ENCODE results near the gene NRP1. TPM values are rescaled to one million over a fixed set of nuclear protein-coding genes. Genes with fewer than 3 reads are reported as not detected.

NRP1 gene
- total RNA-seq, 4 donors from 2014 or later = 47.1 to 286 (median 111) TPM

- H3K27me3 ChIP-seq = no peaks in the 10 kb centered on the region
- TF ChIP-seq, protein P1, sequence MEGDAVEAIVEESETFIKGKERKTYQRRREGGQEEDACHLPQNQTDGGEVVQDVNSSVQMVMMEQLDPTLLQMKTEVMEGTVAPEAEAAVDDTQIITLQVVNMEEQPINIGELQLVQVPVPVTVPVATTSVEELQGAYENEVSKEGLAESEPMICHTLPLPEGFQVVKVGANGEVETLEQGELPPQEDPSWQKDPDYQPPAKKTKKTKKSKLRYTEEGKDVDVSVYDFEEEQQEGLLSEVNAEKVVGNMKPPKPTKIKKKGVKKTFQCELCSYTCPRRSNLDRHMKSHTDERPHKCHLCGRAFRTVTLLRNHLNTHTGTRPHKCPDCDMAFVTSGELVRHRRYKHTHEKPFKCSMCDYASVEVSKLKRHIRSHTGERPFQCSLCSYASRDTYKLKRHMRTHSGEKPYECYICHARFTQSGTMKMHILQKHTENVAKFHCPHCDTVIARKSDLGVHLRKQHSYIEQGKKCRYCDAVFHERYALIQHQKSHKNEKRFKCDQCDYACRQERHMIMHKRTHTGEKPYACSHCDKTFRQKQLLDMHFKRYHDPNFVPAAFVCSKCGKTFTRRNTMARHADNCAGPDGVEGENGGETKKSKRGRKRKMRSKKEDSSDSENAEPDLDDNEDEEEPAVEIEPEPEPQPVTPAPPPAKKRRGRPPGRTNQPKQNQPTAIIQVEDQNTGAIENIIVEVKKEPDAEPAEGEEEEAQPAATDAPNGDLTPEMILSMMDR (IDR thresholded peaks at IDR 0.05) = no peak
- TF ChIP-seq POLR2A (IDR thresholded peaks at IDR 0.05) = no peak
- H3K36me3 ChIP-seq = no peaks in the 10 kb centered on the region
- H3K27ac ChIP-seq = no peak overlapping the region
- no peak overlapping the region for H3K4me3 ChIP-seq
- intact Hi-C loops (cut with DNase I; ENCODE audit: low total_unique reads) = no loop called here
- no peaks in the 10 kb centered on the region for H3K4me1 ChIP-seq
- H3K9me3 ChIP-seq = no peaks in the 10 kb centered on the region
- DNase-seq = no peak
These were observed 14.2 kb downstream of the NRP1 start for GRCh38 chr10:33320288-33320687.

DNA sequence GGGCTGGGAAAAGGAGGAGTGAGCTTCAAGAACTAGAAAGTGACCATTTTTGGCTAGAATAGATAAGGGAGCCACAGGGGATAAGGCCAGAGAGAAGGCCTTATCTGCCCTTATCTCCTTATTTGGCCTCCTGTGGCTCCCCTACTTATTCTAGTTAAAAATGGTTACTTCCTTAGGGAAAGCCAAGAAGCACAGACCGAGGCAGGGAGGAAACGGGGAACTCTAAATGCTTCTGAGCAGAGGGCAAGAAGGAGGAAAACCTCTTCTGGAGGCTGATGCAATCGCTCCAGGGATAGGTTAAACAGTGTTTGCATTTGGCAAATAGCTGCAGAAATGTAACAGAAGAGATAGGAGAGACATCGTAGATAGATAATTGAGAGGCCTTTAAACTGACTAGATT, 18.6 kb downstream of the NRP1 start:
- no peak for DNase-seq
- H3K36me3 ChIP-seq = no peaks in the 10 kb centered on the region
- TF ChIP-seq, protein P1 (IDR thresholded peaks at IDR 0.05) = no peak
- no peak for TF ChIP-seq POLR2A (IDR thresholded peaks at IDR 0.05)
- H3K9me3 ChIP-seq = no peaks in the 10 kb centered on the region
- H3K4me3 ChIP-seq = no peak overlapping the region
- H3K27me3 ChIP-seq = no peaks in the 10 kb centered on the region
- peaks cover 0 to 7% of the 10 kb centered on the region in 2 donors for H3K4me1 ChIP-seq
- H3K27ac ChIP-seq = peak overlapping the region; percentile 8 to 46
- intact Hi-C loops (cut with DNase I; ENCODE audit: low total_unique reads) = no loop called here

- H3K27ac ChIP-seq = peak overlapping the region; percentile 27 to 55
- no peak overlapping the region for H3K4me3 ChIP-seq
- H3K27me3 ChIP-seq = no peaks in the 10 kb centered on the region
- no peak for DNase-seq
- no peaks in the 10 kb centered on the region for H3K36me3 ChIP-seq
- no peaks in the 10 kb centered on the region for H3K9me3 ChIP-seq
- H3K4me1 ChIP-seq = peaks cover 0 to 7% of the 10 kb centered on the region in 2 donors
- TF ChIP-seq, protein P1 (IDR thresholded peaks at IDR 0.05) = no peak
- no peak for TF ChIP-seq POLR2A (IDR thresholded peaks at IDR 0.05)
- intact Hi-C loops (cut with DNase I; ENCODE audit: low total_unique reads) = no loop called here
These were observed 19.5 kb downstream of the NRP1 start for GRCh38 chr10:33314811-33315561.

DNA sequence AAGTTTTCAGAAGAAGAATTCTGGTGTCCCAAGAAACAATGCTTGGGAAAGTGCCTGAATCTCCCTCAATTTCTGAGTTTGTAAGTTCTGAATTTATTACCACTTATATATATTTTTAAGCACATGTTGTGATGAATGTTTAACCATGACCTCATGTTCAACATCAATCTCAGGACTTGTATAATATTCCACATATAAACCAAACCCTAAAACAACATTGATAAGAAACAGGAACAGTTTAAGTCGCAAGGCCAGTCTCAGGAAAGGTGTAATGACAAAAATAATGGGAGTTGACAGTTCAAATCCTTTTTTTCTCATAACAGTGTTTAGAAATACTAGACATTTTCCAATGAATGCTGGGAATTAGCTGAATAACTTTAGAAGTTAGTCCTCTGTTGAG, 22.8 kb downstream of the NRP1 start:
- no peak for DNase-seq
- no peak for TF ChIP-seq POLR2A (IDR thresholded peaks at IDR 0.05)
- TF ChIP-seq, protein P1 (IDR thresholded peaks at IDR 0.05) = no peak
- Histone ChIP-seq H3K4me3 (no peak overlapping the region), H3K9me3 (no peaks in the 10 kb centered on the region), H3K4me1 (peaks cover 0 to 7% of the 10 kb centered on the region in 2 donors), H3K27me3 (no peaks in the 10 kb centered on the region), H3K27ac (no peak overlapping the region), H3K36me3 (no peaks in the 10 kb centered on the region)
- intact Hi-C loops (cut with DNase I; ENCODE audit: low total_unique reads) = no loop called here

DNA sequence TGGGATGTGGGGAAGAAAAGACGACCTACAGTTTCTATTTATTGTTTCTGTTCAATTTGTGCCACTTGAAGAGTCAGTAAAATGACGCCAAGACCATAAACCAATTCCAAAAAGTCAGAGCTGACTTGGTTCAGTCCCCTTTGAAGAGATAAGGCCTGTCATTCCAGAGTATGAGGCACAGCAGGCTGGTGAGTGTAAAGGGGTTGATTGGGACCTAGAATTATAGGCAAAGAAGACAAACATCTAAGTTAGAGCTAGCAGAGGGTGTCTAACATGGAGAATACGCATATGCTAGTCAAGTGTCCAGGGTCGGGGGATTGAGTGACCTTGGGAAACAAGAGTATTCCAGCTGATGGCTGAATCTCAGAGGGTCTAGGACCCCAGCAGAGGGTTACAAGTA, 23.6 kb downstream of the NRP1 start:
- no peaks in the 10 kb centered on the region for H3K36me3 ChIP-seq
- H3K4me3 ChIP-seq = no peak overlapping the region
- no peak for DNase-seq
- peaks cover 0 to 7% of the 10 kb centered on the region in 2 donors for H3K4me1 ChIP-seq
- H3K27me3 ChIP-seq = no peaks in the 10 kb centered on the region
- no peaks in the 10 kb centered on the region for H3K9me3 ChIP-seq
- no peak overlapping the region for H3K27ac ChIP-seq
- intact Hi-C loops (cut with DNase I; ENCODE audit: low total_unique reads) = no loop called here
- TF ChIP-seq POLR2A (IDR thresholded peaks at IDR 0.05) = no peak
- TF ChIP-seq, protein P1 (IDR thresholded peaks at IDR 0.05) = no peak
